IgD-negative memory B cell (primary cell): ENCODE data around the gene ATP8A2. TPM values are rescaled to one million over a fixed set of nuclear protein-coding genes. Genes with fewer than 3 reads are reported as not detected.

Source experiments
- H3K27ac Mint-ChIP-seq, 3 donors: one replicate each; pipeline ENCODE4 v1.8.0; 2020 to 2022; ENCODE audit warnings: mild to moderate bottlenecking in 3 of 3, mixed read lengths in 3 of 3, moderate library complexity in 1 of 3
- H3K27me3 Mint-ChIP-seq: one replicate; pipeline ENCODE4 v1.8.0; 2021; ENCODE audit warnings: mixed read lengths
- H3K36me3 Mint-ChIP-seq: one replicate; pipeline ENCODE4 v1.8.0; 2020; ENCODE audit warnings: mild to moderate bottlenecking, mixed read lengths
- H3K4me1 Mint-ChIP-seq, 3 donors: one replicate each; pipeline ENCODE4 v1.8.0; 2020 to 2022; ENCODE audit warnings: mixed read lengths in 3 of 3, mild to moderate bottlenecking in 1 of 3
- H3K4me3 Mint-ChIP-seq, 4 donors: one replicate each; pipeline ENCODE4 v1.8.0; 2020 to 2022; ENCODE audit warnings: mild to moderate bottlenecking in 4 of 4, mixed read lengths in 4 of 4, moderate library complexity in 3 of 4
- H3K9me3 Mint-ChIP-seq, 3 donors: one replicate each; pipeline ENCODE4 v1.8.0; 2020 to 2021; ENCODE audit warnings: mixed read lengths in 3 of 3, mild to moderate bottlenecking in 1 of 3
- polyA plus RNA-seq: library from polyadenylated mRNA; unstranded; fragments of 300-500 nt; fragmentation: Illumina TruSeq; gene quantifications from one replicate; pipeline ENCODE4 v1.2.3, GENCODE V29; 2021

Gene ATP8A2
- polyA plus RNA-seq, 1 donor from 2014 or later, result 0.06 TPM

DNA sequence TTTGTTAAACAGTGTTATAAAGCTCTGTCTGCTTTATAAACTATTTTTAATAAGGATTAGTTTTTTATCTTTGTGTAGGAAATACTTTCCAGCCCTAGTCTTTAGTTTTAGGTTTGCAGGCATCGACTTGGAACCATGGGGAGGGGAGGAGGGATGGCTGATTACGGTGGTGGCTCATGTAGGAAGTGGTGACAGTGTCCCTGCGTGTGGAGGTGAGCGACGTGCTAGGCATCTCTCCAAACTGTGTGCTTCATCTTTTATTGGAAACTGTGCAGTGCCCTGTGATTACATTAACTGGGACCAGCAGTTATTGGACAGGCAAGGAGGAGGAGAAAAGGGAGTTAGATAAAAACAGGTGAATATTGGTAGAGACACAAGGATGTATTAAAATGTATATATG lies 203.8 kb downstream of the ATP8A2 start:
- H3K4me3 Mint-ChIP-seq, result no peak overlapping the region
- no peak overlapping the region for H3K27ac Mint-ChIP-seq
- H3K27me3 Mint-ChIP-seq, result peaks cover 9% of the 10 kb centered on the region
- no peaks in the 10 kb centered on the region for H3K9me3 Mint-ChIP-seq
- H3K36me3 Mint-ChIP-seq, result no peaks in the 10 kb centered on the region
- peaks cover 0 to 1% (median 1%) of the 10 kb centered on the region in 3 donors for H3K4me1 Mint-ChIP-seq

DNA sequence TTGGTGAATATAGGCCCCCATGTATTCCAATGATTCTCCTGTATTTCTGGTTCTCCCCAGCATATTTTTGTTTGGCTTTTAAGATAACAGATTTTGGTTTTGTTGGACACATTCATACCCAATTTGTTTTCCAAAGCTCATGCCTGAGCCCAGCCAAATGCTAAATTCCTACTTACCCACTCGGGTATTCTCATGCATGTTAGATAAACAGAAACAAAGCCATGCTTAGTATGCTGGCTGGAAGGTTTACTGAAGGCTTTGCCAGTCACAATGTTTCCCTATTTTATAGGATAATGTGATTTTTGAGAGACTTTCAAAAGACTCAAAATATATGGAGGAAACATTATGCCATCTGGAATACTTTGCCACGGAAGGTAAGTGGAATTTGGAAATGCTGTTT lies 206.8 kb downstream of the ATP8A2 start:
- no peak overlapping the region for H3K27ac Mint-ChIP-seq
- peaks cover 11% of the 10 kb centered on the region for H3K27me3 Mint-ChIP-seq
- H3K4me3 Mint-ChIP-seq, result no peak overlapping the region
- no peaks in the 10 kb centered on the region for H3K9me3 Mint-ChIP-seq
- peaks cover 0 to 1% (median 1%) of the 10 kb centered on the region in 3 donors for H3K4me1 Mint-ChIP-seq
- H3K36me3 Mint-ChIP-seq, result no peaks in the 10 kb centered on the region

- H3K36me3 Mint-ChIP-seq, result no peaks in the 10 kb centered on the region
- peaks cover 11% of the 10 kb centered on the region for H3K27me3 Mint-ChIP-seq
- H3K9me3 Mint-ChIP-seq, result no peaks in the 10 kb centered on the region
- H3K4me1 Mint-ChIP-seq, result peaks cover 0 to 1% (median 1%) of the 10 kb centered on the region in 3 donors
- no peak overlapping the region for H3K27ac Mint-ChIP-seq
- no peak overlapping the region for H3K4me3 Mint-ChIP-seq
Observed at GRCh38 chr13:25579221-25579620, 207.4 kb downstream of the ATP8A2 start.

DNA sequence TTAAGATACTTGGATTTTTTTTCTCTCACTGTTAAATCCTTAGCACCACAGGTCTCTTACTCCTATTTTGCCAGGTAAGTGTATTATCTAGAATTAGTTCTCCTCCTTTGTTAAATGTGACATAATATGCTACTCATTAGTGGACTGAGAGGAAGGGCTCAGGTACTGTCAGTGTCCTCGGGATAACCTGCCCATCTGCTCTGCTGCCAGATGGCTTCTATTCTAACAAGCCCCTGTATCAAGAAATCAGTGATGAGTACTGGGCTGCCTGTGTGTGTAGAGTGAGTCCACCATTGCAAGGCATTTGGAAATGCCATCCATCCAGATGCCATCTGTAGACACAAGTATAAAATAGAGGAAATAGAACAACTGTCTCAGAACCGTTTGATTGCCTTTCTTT lies 209.6 kb downstream of the ATP8A2 start:
- H3K27me3 Mint-ChIP-seq, result peaks cover 11% of the 10 kb centered on the region
- H3K9me3 Mint-ChIP-seq, result no peaks in the 10 kb centered on the region
- H3K36me3 Mint-ChIP-seq, result no peaks in the 10 kb centered on the region
- peaks cover 0 to 1% (median 0%) of the 10 kb centered on the region in 3 donors for H3K4me1 Mint-ChIP-seq
- no peak overlapping the region for H3K27ac Mint-ChIP-seq
- no peak overlapping the region for H3K4me3 Mint-ChIP-seq

DNA sequence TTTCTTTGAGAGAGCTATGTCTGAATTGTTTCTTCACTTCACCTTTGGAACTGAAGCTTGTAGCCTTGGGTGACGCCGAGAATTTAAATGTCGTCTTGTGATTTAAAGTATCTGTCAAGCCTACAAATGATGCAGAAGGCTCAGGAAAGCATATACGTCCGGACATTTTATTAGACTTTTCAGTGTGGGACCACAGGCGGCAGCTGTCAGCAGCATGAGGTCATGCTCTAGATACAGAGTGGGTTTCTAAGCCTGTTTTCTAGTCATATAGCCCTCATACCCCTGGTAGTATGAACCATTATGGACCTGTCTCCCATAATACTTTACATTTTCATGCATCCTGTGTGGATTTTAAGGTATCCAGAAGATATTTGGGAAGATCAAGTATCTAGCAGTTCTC lies 212.3 kb downstream of the ATP8A2 start:
- peaks cover 10% of the 10 kb centered on the region for H3K27me3 Mint-ChIP-seq
- no peak overlapping the region for H3K4me3 Mint-ChIP-seq
- H3K36me3 Mint-ChIP-seq, result no peaks in the 10 kb centered on the region
- H3K9me3 Mint-ChIP-seq, result no peaks in the 10 kb centered on the region
- no peaks in the 10 kb centered on the region for H3K4me1 Mint-ChIP-seq
- no peak overlapping the region for H3K27ac Mint-ChIP-seq

- H3K27me3 Mint-ChIP-seq, result peaks cover 7% of the 10 kb centered on the region
- no peaks in the 10 kb centered on the region for H3K9me3 Mint-ChIP-seq
Observed at GRCh38 chr13:25585000-25585399, 213.2 kb downstream of the ATP8A2 start.

GRCh38 chr13:25587326-25587980 lies 215.7 kb downstream of the ATP8A2 start:
- no peaks in the 10 kb centered on the region for H3K36me3 Mint-ChIP-seq
- H3K4me3 Mint-ChIP-seq, result no peak overlapping the region
- H3K27ac Mint-ChIP-seq, result no peak overlapping the region
- peaks cover 3% of the 10 kb centered on the region for H3K27me3 Mint-ChIP-seq
- peaks cover 0 to 5% (median 0%) of the 10 kb centered on the region in 3 donors for H3K9me3 Mint-ChIP-seq
- H3K4me1 Mint-ChIP-seq, result no peaks in the 10 kb centered on the region

More at GRCh38 chr13:25585000-25585399, 213.2 kb downstream of the ATP8A2 start:
- Mint-ChIP-seq H3K27ac (no peak overlapping the region), H3K4me3 (no peak overlapping the region), H3K36me3 (no peaks in the 10 kb centered on the region), H3K4me1 (no peaks in the 10 kb centered on the region)

GRCh38 chr13:25588336-25589060 lies 216.7 kb downstream of the ATP8A2 start:
- H3K27ac Mint-ChIP-seq, result no peak overlapping the region
- peaks cover 0 to 5% (median 2%) of the 10 kb centered on the region in 3 donors for H3K9me3 Mint-ChIP-seq
- H3K4me3 Mint-ChIP-seq, result no peak overlapping the region
- no peaks in the 10 kb centered on the region for H3K4me1 Mint-ChIP-seq
- H3K27me3 Mint-ChIP-seq, result peaks cover 6% of the 10 kb centered on the region
- H3K36me3 Mint-ChIP-seq, result no peaks in the 10 kb centered on the region

GRCh38 chr13:25598421-25598820 lies 226.6 kb downstream of the ATP8A2 start:
- H3K27ac Mint-ChIP-seq, result no peak overlapping the region

DNA sequence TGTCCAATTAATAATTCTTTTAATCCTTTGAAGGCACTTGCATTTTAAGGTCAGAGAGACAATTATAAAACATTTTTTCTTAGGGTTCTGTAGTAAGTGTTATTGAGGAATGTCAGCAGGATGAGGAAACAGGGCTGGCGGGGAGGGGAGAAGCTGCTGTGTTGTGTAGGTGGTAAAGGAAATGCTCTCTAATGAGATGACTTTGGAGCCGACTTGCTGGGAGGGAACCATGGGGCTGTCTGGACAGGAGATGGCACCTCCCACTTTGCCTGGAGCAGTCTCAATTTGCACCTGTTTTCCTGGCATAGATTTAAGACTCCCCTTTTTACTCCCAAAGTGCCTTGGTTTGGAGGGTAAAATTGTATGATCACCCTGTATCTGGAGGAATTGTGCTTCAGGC lies 230.4 kb downstream of the ATP8A2 start:
- H3K4me1 Mint-ChIP-seq, result no peaks in the 10 kb centered on the region
- H3K27ac Mint-ChIP-seq, result no peak overlapping the region
- peaks cover 0 to 2% (median 0%) of the 10 kb centered on the region in 3 donors for H3K9me3 Mint-ChIP-seq
- peaks cover 15% of the 10 kb centered on the region for H3K27me3 Mint-ChIP-seq
- no peak overlapping the region for H3K4me3 Mint-ChIP-seq
- H3K36me3 Mint-ChIP-seq, result no peaks in the 10 kb centered on the region

More at GRCh38 chr13:25598421-25598820, 226.6 kb downstream of the ATP8A2 start:
- Mint-ChIP-seq H3K36me3 (no peaks in the 10 kb centered on the region), H3K9me3 (peaks cover 0 to 1% (median 0%) of the 10 kb centered on the region in 3 donors), H3K4me1 (no peaks in the 10 kb centered on the region), H3K4me3 (no peak overlapping the region), H3K27me3 (peaks cover 14% of the 10 kb centered on the region)

DNA sequence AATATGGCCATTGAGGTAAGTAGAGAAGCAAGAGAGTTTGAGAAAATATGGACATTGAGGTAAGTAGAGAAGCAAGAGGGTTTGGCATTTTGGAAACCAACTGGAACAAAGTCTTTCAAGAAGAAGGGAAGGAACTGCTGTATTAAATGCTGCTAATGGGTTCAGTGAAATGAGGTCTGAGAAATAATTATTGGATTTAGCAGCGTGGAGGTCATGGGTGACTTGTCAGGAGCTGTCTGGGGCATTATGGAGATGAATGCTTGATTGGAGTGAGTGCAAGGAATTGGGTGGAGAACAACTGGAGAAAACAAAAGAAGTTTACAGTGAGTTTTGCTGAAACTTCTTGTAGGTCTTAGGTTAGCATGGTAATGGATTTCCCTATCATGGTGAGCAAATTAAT lies 232.3 kb downstream of the ATP8A2 start:
- peaks cover 0 to 2% (median 0%) of the 10 kb centered on the region in 3 donors for H3K9me3 Mint-ChIP-seq
- H3K4me3 Mint-ChIP-seq, result no peak overlapping the region
- no peak overlapping the region for H3K27ac Mint-ChIP-seq
- H3K27me3 Mint-ChIP-seq, result peaks cover 11% of the 10 kb centered on the region
- H3K36me3 Mint-ChIP-seq, result no peaks in the 10 kb centered on the region
- no peaks in the 10 kb centered on the region for H3K4me1 Mint-ChIP-seq

DNA sequence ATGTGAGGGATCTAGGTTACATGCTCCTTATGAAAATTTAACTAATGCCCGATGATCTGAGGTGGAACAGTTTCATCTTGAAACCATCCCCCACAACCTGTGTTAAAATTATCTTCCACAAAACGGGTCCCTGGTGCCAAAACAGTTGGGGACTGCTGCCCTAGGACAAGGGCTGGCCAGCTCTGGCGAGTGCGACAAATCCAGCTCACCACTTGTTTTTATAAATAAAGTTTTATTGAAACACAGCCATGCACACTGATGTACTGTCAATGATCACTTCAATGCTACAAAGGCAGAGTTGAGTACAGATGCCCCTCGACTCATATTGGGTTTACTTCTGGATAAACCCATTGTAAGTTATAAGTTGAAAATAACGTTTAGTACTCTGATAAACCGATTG lies 235.3 kb downstream of the ATP8A2 start:
- H3K27me3 Mint-ChIP-seq, result peaks cover 10% of the 10 kb centered on the region
- H3K36me3 Mint-ChIP-seq, result no peaks in the 10 kb centered on the region
- peaks cover 2 to 20% (median 2%) of the 10 kb centered on the region in 3 donors for H3K9me3 Mint-ChIP-seq
- H3K4me1 Mint-ChIP-seq, result no peaks in the 10 kb centered on the region
- no peak overlapping the region for H3K4me3 Mint-ChIP-seq
- no peak overlapping the region for H3K27ac Mint-ChIP-seq

DNA sequence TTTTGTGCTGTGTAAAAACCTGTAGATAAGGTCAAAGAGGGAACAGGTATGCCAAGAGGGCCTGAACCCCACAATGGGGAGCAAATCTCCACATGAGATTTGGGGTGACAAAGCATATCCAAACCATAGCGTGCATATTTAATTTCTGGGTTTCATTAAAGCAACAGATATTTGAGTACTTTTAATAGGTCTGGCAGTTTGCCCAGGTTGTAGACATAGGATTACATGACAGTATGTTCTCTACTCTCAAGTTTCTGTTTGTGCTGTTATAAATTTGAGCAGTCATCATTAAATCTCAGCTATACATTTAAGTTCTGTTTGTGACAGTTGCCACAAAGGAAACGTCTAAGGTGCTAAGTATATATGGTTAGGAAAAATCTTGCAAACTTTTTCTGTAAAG lies 236.4 kb downstream of the ATP8A2 start:
- Mint-ChIP-seq H3K4me3 (no peak overlapping the region), H3K9me3 (peaks cover 2 to 20% (median 2%) of the 10 kb centered on the region in 3 donors), H3K27me3 (peaks cover 5% of the 10 kb centered on the region), H3K4me1 (no peaks in the 10 kb centered on the region), H3K36me3 (no peaks in the 10 kb centered on the region), H3K27ac (no peak overlapping the region)

DNA sequence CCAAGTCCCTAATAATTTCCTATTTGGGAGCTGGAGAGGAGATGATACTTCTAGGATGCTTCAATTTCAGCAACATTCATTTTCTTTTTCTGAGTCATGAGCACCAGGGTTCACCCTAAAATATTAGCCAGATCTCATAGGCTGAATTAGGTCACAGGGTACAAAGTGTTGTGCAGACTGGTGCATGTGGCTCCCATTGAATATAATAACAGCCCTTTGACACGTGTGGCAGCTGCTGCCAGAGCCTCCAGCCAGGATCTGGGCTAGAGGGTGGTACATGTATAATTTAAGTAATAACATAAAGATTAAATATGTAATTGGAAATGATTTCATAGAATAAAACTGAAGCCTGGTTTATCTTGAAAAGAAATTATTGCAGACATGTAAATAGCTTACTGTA lies 244.9 kb downstream of the ATP8A2 start:
- Mint-ChIP-seq H3K9me3 (peaks cover 0 to 4% (median 0%) of the 10 kb centered on the region in 3 donors), H3K27me3 (peaks cover 11% of the 10 kb centered on the region), H3K4me1 (no peaks in the 10 kb centered on the region), H3K4me3 (no peak overlapping the region), H3K36me3 (no peaks in the 10 kb centered on the region), H3K27ac (no peak overlapping the region)

GRCh38 chr13:25619897-25620296 lies 248.1 kb downstream of the ATP8A2 start:
- Mint-ChIP-seq H3K27me3 (peaks cover 11% of the 10 kb centered on the region), H3K4me3 (no peak overlapping the region), H3K27ac (no peak overlapping the region), H3K9me3 (peaks cover 0 to 4% (median 0%) of the 10 kb centered on the region in 3 donors), H3K36me3 (no peaks in the 10 kb centered on the region), H3K4me1 (no peaks in the 10 kb centered on the region)

GRCh38 chr13:25625414-25625813 lies 253.6 kb downstream of the ATP8A2 start:
- peaks cover 0 to 10% (median 4%) of the 10 kb centered on the region in 3 donors for H3K9me3 Mint-ChIP-seq
- no peak overlapping the region for H3K27ac Mint-ChIP-seq
- H3K27me3 Mint-ChIP-seq, result peaks cover 1% of the 10 kb centered on the region
- no peaks in the 10 kb centered on the region for H3K36me3 Mint-ChIP-seq
- H3K4me3 Mint-ChIP-seq, result no peak overlapping the region
- no peaks in the 10 kb centered on the region for H3K4me1 Mint-ChIP-seq
